H1 (cell line): Measurements from ENCODE around the gene NR2F1. TPM values are rescaled to one million over a fixed set of nuclear protein-coding genes. Genes with fewer than 3 reads are reported as not detected.

ENCODE experiments used
- ASH2L ChIP-seq: fragments of 200-600, 300-600 bp; sonication (generic); IDR thresholded peaks from one replicate; pipeline ENCODE4 v1.7.1; 2017; ENCODE audit warnings: low read length
- BCL11A ChIP-seq, 2 experiments: IDR thresholded peaks; one replicate each; pipeline ENCODE4 v1.6.1; 2011; ENCODE audit warnings: low read depth in 2 of 2, low read length in 2 of 2, mild to moderate bottlenecking in 2 of 2
- BRCA1 ChIP-seq: IDR thresholded peaks from 2 replicates; pipeline ENCODE4 v1.6.1; 2012; ENCODE audit warnings: low read depth, low read length, improper control_type of control experiment
- EGR1 ChIP-seq: IDR thresholded peaks from 2 replicates; pipeline ENCODE4 v1.6.1; 2011; ENCODE audit warnings: low read depth, low read length, borderline replicate concordance
- EZH2 ChIP-seq: fragments of 200-600 bp; sonication (generic); IDR thresholded peaks from 2 replicates; pipeline ENCODE4 v1.7.1; 2012; ENCODE audit warnings: low read depth, mild to moderate bottlenecking, moderate library complexity, low read length, inconsistent platforms; ENCODE audit not compliant: severe bottlenecking
- JUND ChIP-seq: IDR thresholded peaks from 2 replicates; pipeline ENCODE4 v1.6.1; 2011; ENCODE audit warnings: mild to moderate bottlenecking, improper control_type of control experiment, low read length
- MAFK ChIP-seq: IDR thresholded peaks from 2 replicates; pipeline ENCODE4 v1.6.1; 2012; ENCODE audit warnings: low read depth, mild to moderate bottlenecking, improper control_type of control experiment, low read length
- POU5F1 ChIP-seq: IDR thresholded peaks from 2 replicates; pipeline ENCODE4 v1.6.1; 2011; ENCODE audit warnings: low read depth, mild to moderate bottlenecking, low read length, moderate library complexity
- RNF2 ChIP-seq: fragments of 200-900, 300-1000 bp; sonication (generic); IDR thresholded peaks from 2 replicates; pipeline ENCODE4 v1.7.1; 2016; ENCODE audit warnings: borderline replicate concordance, low read depth, mild to moderate bottlenecking, antibody characterized with exemption, low read length; ENCODE audit not compliant: poor library complexity, severe bottlenecking; ENCODE audit errors: missing control alignments
- SRF ChIP-seq: IDR thresholded peaks from 2 replicates; pipeline ENCODE4 v1.6.1; 2011; ENCODE audit warnings: mild to moderate bottlenecking, low read depth, low read length, moderate library complexity
- SUZ12 ChIP-seq: fragments of 200-600 bp; sonication (generic); IDR thresholded peaks from 2 replicates; pipeline ENCODE4 v1.6.1; 2012; ENCODE audit warnings: mild to moderate bottlenecking, inconsistent platforms, low read length, moderate library complexity, mixed read lengths
- TBP ChIP-seq: IDR thresholded peaks from 2 replicates; pipeline ENCODE4 v1.6.1; 2011; ENCODE audit warnings: low read depth, low read length, improper control_type of control experiment
- TCF12 ChIP-seq: IDR thresholded peaks from 2 replicates; pipeline ENCODE4 v1.6.1; 2011; ENCODE audit warnings: low read depth, mild to moderate bottlenecking, low read length
- YY1 ChIP-seq: IDR thresholded peaks from 2 replicates; pipeline ENCODE4 v1.6.1; 2011; ENCODE audit warnings: low read depth, mild to moderate bottlenecking, low read length
- polyA plus RNA-seq, 7 experiments: library from polyadenylated mRNA; depleted of rRNA in 3 of 7; stranded (reverse) in 5 of 7; unstranded in 2 of 7; fragments of >200 nt in 5 of 7; fragments of 200-250 nt in 2 of 7; gene quantifications; 1 replicate in 5 of 7; 2 replicates in 1 of 7; 4 replicates in 1 of 7; pipeline versions ENCODE4 v1.2.1 to v1.2.3, GENCODE V29; 2011 to 2013; ENCODE audit warnings: missing spikeins in 2 of 7, mixed read lengths in 2 of 7
- total RNA-seq: library from RNA; stranded (reverse); fragmentation: NEBNext Ultra II Directional; extraction: Animal tissue kit (Norgen Biotek cat#: 25700); gene quantifications from 2 replicates; pipeline ENCODE4 v1.2.1, GENCODE V29; 2021
- TF ChIP-seq, protein P1 (sequence below): IDR thresholded peaks from 2 replicates; pipeline ENCODE4 v1.6.1; 2012; ENCODE audit warnings: inconsistent platforms

The NR2F1 gene
- total and polyA plus RNA-seq, 2 of the 8 experiments (the other 6 are each of a cell fraction or from before 2014, with no cell fraction given), result not detected

DNA sequence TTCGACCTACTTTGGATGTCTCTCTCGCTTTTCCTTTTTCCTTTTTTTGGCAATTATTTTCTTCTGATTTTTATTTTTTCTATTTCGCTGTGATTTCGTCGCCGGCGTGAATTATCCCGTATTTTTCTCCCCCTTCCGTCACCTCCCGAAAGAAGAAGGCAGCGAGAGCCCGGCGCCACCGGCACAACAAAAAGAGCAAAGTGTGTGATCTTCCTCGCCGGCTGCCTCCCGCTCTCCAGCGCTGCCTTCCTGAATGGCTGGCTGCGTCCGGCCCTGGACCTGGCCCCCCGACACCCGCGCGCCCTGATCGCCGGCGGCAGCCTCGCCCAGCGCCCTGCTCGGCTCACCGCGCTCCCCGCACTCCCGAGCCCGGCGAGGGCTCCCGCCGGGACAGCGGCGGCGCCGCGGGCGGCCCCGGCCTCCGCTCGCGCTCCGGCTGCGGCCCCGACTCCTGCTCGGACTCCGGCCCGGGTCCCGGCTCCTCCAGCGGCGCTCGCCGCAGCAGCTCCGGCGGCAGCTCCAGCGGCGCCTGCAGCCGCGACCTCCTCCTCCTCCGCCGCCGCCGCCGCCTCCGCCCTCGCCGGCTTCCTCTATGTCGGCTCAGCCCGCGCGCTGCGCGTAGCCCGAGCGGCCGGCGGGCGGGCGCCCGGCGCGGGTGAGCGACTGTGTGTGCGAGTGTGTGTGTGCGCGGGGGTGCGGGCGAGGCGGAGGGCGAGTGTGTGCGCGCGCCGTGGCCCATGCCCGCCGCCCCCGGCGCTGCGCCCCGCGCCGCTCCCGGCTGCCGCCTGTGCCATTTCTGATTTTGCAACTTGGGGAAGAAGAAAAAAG lies 960 bp downstream of the NR2F1 start (continued):
- TF ChIP-seq YY1 (no peak), SUZ12 (peak; percentile 90), BRCA1 (no peak), EZH2 (peak; percentile 88), ASH2L (no peak), EGR1 (peak; percentile 4; the same call in 1 of the 2 replicates), TCF12 (no peak), TBP (peak; percentile 30; the same call in 1 of the 2 replicates), RNF2 (peak; percentile 93), BCL11A (IDR thresholded peaks at IDR 0.05; ENCODE audit: low read depth in 2 of 2, low read length in 2 of 2) (no peak), POU5F1 (no peak), JUND (no peak), SRF (no peak), MAFK (no peak)
- TF ChIP-seq, protein P1, sequence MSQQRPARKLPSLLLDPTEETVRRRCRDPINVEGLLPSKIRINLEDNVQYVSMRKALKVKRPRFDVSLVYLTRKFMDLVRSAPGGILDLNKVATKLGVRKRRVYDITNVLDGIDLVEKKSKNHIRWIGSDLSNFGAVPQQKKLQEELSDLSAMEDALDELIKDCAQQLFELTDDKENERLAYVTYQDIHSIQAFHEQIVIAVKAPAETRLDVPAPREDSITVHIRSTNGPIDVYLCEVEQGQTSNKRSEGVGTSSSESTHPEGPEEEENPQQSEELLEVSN, result no peak
